ENCODE results near the gene SDCBP2. TPM values are rescaled to one million over a fixed set of nuclear protein-coding genes. Genes with fewer than 3 reads are reported as not detected.

Gene SDCBP2
- total RNA-seq, 1 experiment from 2014 or later: 0.50 TPM

GRCh38 chr20:1294497-1294896, 34.4 kb downstream of the SDCBP2 start:
- peak; percentile 4 for DNase-seq (ENCODE audit: low read depth, low spot score)
- in situ Hi-C loops (cut with HindIII; ENCODE audit: low pct_unique_long_range_greater_than_20kb, low sequenced_read_pairs): no loop called here

GRCh38 chr20:1293641-1294379, 35.1 kb downstream of the SDCBP2 start:
- in situ Hi-C loops (cut with HindIII; ENCODE audit: low pct_unique_long_range_greater_than_20kb, low sequenced_read_pairs): no loop called here
- no peak for DNase-seq (ENCODE audit: low read depth, low spot score)

GRCh38 chr20:1292620-1293019, 36.3 kb downstream of the SDCBP2 start:
- in situ Hi-C loops (cut with HindIII; ENCODE audit: low pct_unique_long_range_greater_than_20kb, low sequenced_read_pairs): no loop called here

GRCh38 chr20:1291191-1291741, 37.7 kb downstream of the SDCBP2 start:
- in situ Hi-C loops (cut with HindIII; ENCODE audit: low pct_unique_long_range_greater_than_20kb, low sequenced_read_pairs): no loop called here
- DNase-seq (ENCODE audit: low read depth, low spot score): no peak

More at GRCh38 chr20:1292620-1293019, 36.3 kb downstream of the SDCBP2 start:
- DNase-seq (ENCODE audit: low read depth, low spot score): no peak

GRCh38 chr20:1287787-1288569, 41.0 kb downstream of the SDCBP2 start:
- no peak for DNase-seq (ENCODE audit: low read depth, low spot score)
- in situ Hi-C loops (cut with HindIII; ENCODE audit: low pct_unique_long_range_greater_than_20kb, low sequenced_read_pairs): no loop called here

- DNase-seq (ENCODE audit: low read depth, low spot score): peak; percentile 52
- in situ Hi-C loops (cut with HindIII; ENCODE audit: low pct_unique_long_range_greater_than_20kb, low sequenced_read_pairs): no loop called here
Measured at GRCh38 chr20:1287306-1287705, 41.6 kb downstream of the SDCBP2 start.

- DNase-seq (ENCODE audit: low read depth, low spot score): no peak
- in situ Hi-C loops (cut with HindIII; ENCODE audit: low pct_unique_long_range_greater_than_20kb, low sequenced_read_pairs): no loop called here
Measured at GRCh38 chr20:1286267-1287024, 42.5 kb downstream of the SDCBP2 start.

- in situ Hi-C loops (cut with HindIII; ENCODE audit: low pct_unique_long_range_greater_than_20kb, low sequenced_read_pairs): no loop called here
- DNase-seq (ENCODE audit: low read depth, low spot score): no peak
Measured at GRCh38 chr20:1283522-1284510, 45.1 kb downstream of the SDCBP2 start.

- no peak for DNase-seq (ENCODE audit: low read depth, low spot score)
- in situ Hi-C loops (cut with HindIII; ENCODE audit: low pct_unique_long_range_greater_than_20kb, low sequenced_read_pairs): no loop called here
Measured at GRCh38 chr20:1282966-1283365, 46.0 kb downstream of the SDCBP2 start.

- no peak for DNase-seq (ENCODE audit: low read depth, low spot score)
- in situ Hi-C loops (cut with HindIII; ENCODE audit: low pct_unique_long_range_greater_than_20kb, low sequenced_read_pairs): no loop called here
Measured at GRCh38 chr20:1281279-1282057, 47.5 kb downstream of the SDCBP2 start.

GRCh38 chr20:1280195-1281102, 48.5 kb downstream of the SDCBP2 start:
- in situ Hi-C loops (cut with HindIII; ENCODE audit: low pct_unique_long_range_greater_than_20kb, low sequenced_read_pairs): no loop called here

GRCh38 chr20:1278993-1279392, 49.9 kb downstream of the SDCBP2 start:
- no peak for DNase-seq (ENCODE audit: low read depth, low spot score)
- in situ Hi-C loops (cut with HindIII; ENCODE audit: low pct_unique_long_range_greater_than_20kb, low sequenced_read_pairs): no loop called here

More at GRCh38 chr20:1280195-1281102, 48.5 kb downstream of the SDCBP2 start:
- no peak for DNase-seq (ENCODE audit: low read depth, low spot score)

GRCh38 chr20:1277529-1278322, 51.2 kb downstream of the SDCBP2 start:
- in situ Hi-C loops (cut with HindIII; ENCODE audit: low pct_unique_long_range_greater_than_20kb, low sequenced_read_pairs): no loop called here

GRCh38 chr20:1275919-1276318, 53.0 kb downstream of the SDCBP2 start:
- in situ Hi-C loops (cut with HindIII; ENCODE audit: low pct_unique_long_range_greater_than_20kb, low sequenced_read_pairs): no loop called here
- DNase-seq (ENCODE audit: low read depth, low spot score): no peak

More at GRCh38 chr20:1277529-1278322, 51.2 kb downstream of the SDCBP2 start:
- DNase-seq (ENCODE audit: low read depth, low spot score): no peak
